Measurements from ENCODE around the gene ASIC4.

The ASIC4 gene

DNA sequence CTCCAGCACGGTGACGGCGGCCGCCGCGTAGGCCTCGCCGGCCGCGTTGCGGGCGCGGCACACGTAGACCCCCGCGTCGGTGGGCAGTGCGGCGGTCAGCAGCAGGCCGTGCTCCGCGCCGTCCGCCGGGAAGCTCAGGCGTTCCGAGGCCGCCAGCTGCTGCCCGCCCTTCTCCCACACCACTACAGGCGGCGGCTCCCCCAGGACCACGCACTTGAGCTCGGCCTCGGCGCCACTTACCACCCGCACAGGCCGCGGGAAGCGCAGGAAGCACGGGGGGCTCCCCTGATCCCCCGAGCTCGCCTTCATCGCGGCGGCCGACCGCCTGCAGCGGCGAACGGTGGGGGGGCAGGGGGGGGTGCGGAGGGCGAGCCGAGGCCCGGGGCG is 56.6 kb downstream of the ASIC4 start:
- no peak for DNase-seq

- DNase-seq: no peak
Observed at GRCh38 chr2:219571311-219572236, 57.3 kb downstream of the ASIC4 start, which contains the start of gene OBSL1. Gene OBSL1 (minus strand): TSS chr2:219571539. CDS start chr2:219571232, 307 bp downstream.

DNA sequence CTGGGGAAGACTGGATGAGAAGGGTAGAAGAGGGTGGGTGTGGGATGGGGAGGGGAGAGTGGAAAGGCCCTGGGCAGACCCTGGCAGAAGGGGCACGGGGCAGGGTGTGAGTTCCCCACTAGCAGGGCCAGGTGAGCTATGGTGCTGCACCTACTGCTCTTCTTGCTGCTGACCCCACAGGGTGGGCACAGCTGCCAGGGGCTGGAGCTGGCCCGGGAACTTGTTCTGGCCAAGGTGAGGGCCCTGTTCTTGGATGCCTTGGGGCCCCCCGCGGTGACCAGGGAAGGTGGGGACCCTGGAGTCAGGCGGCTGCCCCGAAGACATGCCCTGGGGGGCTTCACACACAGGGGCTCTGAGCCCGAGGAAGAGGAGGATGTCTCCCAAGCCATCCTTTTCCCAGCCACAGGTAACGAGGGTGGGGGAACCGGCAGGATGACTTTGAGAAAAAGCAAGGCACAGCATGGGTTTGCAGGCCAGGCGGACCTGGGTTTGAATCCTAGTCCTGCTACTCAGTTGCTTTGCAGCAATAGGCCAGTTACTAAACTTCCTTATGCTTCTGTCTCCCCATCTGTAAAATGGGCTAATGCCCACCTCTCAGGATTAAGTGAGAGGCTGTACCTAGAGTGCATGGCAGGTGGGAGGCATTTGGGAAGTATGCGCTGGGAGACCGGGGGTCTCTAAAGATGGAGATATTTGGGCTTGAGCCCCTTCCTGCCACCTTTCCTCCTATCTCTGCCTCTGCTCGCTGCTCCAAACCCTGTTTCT is 58.1 kb downstream of the ASIC4 start, which contains the start of gene INHA:
Gene INHA, plus strand, starts transcription at position 74 of the 765 bp plus-strand sequence. Its CDS starts 65 bp downstream, at position 139.
- no peak for DNase-seq

- no peak for DNase-seq
Observed at GRCh38 chr2:219573166-219573565, 58.9 kb downstream of the ASIC4 start.

- no peak for DNase-seq
Observed at GRCh38 chr2:219574484-219575311, 60.4 kb downstream of the ASIC4 start.

DNA sequence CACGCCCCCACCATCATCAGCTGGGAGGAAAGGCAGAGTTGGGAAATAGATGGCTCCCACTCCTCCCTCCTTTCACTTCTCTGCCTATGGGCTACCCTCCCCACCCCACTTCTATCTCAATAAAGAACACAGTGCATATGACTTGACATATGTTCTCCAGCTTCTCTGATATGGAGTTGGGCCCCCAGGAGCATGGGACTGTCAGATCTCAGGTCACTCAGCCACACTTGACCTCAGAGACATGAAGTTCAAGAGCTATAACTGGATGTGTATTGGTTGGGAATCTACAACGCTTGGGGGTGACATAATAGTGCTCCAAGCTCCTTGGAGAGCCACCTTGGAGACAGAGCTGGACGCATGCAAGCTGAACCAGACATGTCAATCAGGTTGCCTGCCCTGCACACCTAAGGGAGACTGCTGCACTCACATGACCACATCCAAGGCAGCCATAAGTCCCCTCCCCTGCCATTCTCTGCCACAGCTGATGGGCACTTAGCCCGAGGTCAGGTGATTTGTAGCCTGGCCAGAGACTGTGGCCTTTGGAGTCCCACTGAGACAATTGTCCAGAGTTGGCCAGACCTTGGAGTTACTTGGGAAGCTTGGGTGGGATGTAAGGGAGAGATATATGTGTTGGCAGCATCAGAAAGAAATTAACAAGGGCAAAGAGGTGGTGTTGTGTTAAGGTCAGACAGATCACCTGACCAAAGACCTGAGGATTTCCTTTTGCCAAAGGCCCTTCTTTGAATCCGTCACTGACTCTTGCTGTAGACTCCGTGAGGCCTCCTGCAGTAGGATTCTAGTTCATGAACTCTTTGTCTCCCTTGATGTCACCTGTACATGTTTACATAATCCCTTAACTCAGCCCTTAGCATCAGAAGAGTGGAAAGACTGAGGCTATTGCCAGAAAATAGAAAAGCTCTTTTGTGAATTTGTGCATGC is 61.6 kb downstream of the ASIC4 start:
- no peak for DNase-seq

- DNase-seq: no peak
Observed at GRCh38 chr2:219576505-219577388, 62.5 kb downstream of the ASIC4 start.

DNA sequence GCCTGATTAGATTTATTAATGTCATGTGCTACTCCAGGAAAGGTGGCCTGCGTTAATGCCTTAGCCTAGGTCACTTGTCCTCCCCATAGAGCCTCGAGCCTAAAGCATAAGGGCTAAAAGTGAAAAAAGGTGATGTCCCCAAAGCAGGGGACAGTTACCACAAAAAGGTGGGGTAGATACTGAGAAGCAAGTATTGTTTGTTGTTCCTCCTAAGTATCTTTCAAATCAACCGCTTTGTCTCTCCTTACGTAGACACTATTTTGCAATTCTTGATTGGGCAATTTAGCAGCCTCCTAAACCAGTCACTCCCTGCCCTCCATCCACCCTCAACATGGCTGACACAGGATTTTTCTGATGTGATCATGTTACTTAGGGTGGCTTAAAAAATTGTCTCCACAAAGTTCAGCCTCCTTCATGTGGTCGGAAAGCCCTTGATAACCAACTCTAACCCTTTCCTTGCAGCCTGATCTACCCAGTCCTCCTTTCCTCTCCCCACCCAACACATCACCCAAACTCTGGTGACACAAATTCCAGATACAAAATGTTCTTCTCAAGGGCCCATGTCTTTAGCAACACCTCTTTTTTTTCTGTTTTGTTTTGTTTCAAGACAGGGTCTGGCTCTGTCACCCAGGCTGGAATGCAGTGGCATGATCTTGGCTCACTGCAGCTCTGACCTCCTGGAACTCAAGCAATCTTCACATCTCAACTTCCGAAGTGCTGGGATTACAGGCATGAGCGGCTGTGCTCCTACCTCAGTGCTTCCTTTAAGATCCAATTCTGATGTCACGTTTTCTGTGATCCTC is 64.7 kb downstream of the ASIC4 start:
- no peak for DNase-seq

DNA sequence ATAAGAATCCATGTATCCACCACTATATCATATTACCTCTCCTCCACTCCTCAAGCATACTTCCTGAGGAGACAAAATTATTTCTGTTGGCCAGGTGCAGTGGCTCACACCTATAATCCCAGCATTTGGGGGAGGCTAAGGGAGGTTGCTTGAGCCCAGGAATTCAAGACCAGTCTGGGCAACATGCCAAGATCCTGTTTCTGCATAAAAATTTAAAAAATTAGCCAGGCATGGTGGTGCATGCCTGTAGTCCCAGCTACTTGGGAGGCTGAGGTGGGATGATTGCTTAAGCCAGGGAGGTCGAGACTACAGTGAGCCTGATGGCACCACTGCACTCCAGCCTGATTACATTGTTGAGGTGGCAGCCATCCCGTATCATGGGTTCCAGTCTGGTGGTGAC is 67.1 kb downstream of the ASIC4 start:
- DNase-seq: no peak

Measured in CD4-positive, alpha-beta T cell treated with Interferon gamma for 1 hour (primary cell).